Peyer's patch (tissue), 4 donors: Measurements from ENCODE around the gene FYTTD1.

ENCODE experiments used
- POLR2A ChIP-seq, 2 donors: fragments of 450-650 bp; IDR thresholded peaks; one replicate each; pipeline ENCODE4 v1.5.1; 2017; ENCODE audit warnings: antibody characterized with exemption in 2 of 2, mild to moderate bottlenecking in 2 of 2, moderate library complexity in 2 of 2
- TF ChIP-seq, protein P1 (sequence below), 6 experiments: fragments of 450-650 bp in 4 of 6; fragments of 200-600 bp in 2 of 6; sonication (generic) in 1 of 6; IDR thresholded peaks; one replicate each; pipeline ENCODE4 v1.5.1; 2017 to 2019; ENCODE audit warnings: antibody characterized with exemption in 6 of 6, mild to moderate bottlenecking in 3 of 6, moderate library complexity in 1 of 6

- peak; percentile 20 to 23 for TF ChIP-seq POLR2A (IDR thresholded peaks at IDR 0.05)
- TF ChIP-seq, protein P1, sequence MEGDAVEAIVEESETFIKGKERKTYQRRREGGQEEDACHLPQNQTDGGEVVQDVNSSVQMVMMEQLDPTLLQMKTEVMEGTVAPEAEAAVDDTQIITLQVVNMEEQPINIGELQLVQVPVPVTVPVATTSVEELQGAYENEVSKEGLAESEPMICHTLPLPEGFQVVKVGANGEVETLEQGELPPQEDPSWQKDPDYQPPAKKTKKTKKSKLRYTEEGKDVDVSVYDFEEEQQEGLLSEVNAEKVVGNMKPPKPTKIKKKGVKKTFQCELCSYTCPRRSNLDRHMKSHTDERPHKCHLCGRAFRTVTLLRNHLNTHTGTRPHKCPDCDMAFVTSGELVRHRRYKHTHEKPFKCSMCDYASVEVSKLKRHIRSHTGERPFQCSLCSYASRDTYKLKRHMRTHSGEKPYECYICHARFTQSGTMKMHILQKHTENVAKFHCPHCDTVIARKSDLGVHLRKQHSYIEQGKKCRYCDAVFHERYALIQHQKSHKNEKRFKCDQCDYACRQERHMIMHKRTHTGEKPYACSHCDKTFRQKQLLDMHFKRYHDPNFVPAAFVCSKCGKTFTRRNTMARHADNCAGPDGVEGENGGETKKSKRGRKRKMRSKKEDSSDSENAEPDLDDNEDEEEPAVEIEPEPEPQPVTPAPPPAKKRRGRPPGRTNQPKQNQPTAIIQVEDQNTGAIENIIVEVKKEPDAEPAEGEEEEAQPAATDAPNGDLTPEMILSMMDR (IDR thresholded peaks at IDR 0.05), result peak in 3 of 6 experiments; percentile 8 to 22 (median 15)
These were observed 731 bp downstream of the FYTTD1 start for GRCh38 chr3:197750396-197750831.
